GM18526 (cell line): Measurements from ENCODE around the gene DCAF11.

ENCODE experiments used
- POLR2A ChIP-seq: IDR thresholded peaks from 3 replicates; pipeline ENCODE4 v1.6.1; 2011; ENCODE audit not compliant: insufficient read length; ENCODE audit errors: extremely low read depth

DCAF11 gene

GRCh38 chr14:24074625-24075484 lies 39.7 kb upstream of the DCAF11 start:
- no peak for TF ChIP-seq POLR2A

GRCh38 chr14:24075485-24076301 lies 38.9 kb upstream of the DCAF11 start:
- no peak for TF ChIP-seq POLR2A

GRCh38 chr14:24076302-24076601 lies 38.3 kb upstream of the DCAF11 start:
- TF ChIP-seq POLR2A: no peak

- TF ChIP-seq POLR2A: no peak
Observed at GRCh38 chr14:24077086-24077485, 37.5 kb upstream of the DCAF11 start.

GRCh38 chr14:24078146-24078545 lies 36.4 kb upstream of the DCAF11 start:
- no peak for TF ChIP-seq POLR2A

- TF ChIP-seq POLR2A: no peak
Observed at GRCh38 chr14:24079491-24080141, 35.0 kb upstream of the DCAF11 start.

GRCh38 chr14:24080142-24080530 lies 34.4 kb upstream of the DCAF11 start:
- TF ChIP-seq POLR2A: no peak

GRCh38 chr14:24080888-24081738 lies 33.5 kb upstream of the DCAF11 start:
- TF ChIP-seq POLR2A: peak; percentile 72

- no peak for TF ChIP-seq POLR2A
Observed at GRCh38 chr14:24081739-24082211, 32.8 kb upstream of the DCAF11 start.

GRCh38 chr14:24082411-24083080 lies 32.0 kb upstream of the DCAF11 start:
- no peak for TF ChIP-seq POLR2A

- TF ChIP-seq POLR2A: no peak
Observed at GRCh38 chr14:24083462-24083861, 31.1 kb upstream of the DCAF11 start.

GRCh38 chr14:24084440-24084839 lies 30.1 kb upstream of the DCAF11 start:
- no peak for TF ChIP-seq POLR2A

GRCh38 chr14:24085215-24085614 lies 29.4 kb upstream of the DCAF11 start:
- TF ChIP-seq POLR2A: no peak
